B cell (primary cell): ENCODE results near the gene PDZD2. TPM values are rescaled to one million over a fixed set of nuclear protein-coding genes. Genes with fewer than 3 reads are reported as not detected.

ENCODE experiments used
- ATAC-seq: fragments of 200-7000 bp; cut with Tn5 transposase; one replicate; pipeline ENCODE4 v1.10.0; 2021; ENCODE audit warnings: low read depth, mild to moderate bottlenecking, moderate number of reproducible peaks, moderate library complexity
- CTCF ChIA-PET: fragments of 350-600 bp; sonication (Branson Sonifier 250); formaldehyde crosslinking; loops from one replicate; lab custom pipeline; 2021; ENCODE audit warnings: antibody characterized with exemption, inconsistent platforms; lab: Charles Lee
- POLR2A ChIA-PET: fragments of 350-600 bp; sonication (Branson Sonifier 250); formaldehyde crosslinking; loops from one replicate; lab custom pipeline; 2021; ENCODE audit warnings: antibody characterized with exemption; lab: Charles Lee
- DNase-seq: peaks from one replicate; pipeline ENCODE4 v3.0.0; 2013
- H2AFZ ChIP-seq: 2 replicates; pipeline ENCODE4 v1.6.1; 2012; ENCODE audit warnings: mild to moderate bottlenecking, low read depth, low read length; ENCODE audit not compliant: insufficient read depth, poor library complexity, severe bottlenecking
- H3K27ac ChIP-seq, 2 donors: 1 replicate in 1 of 2; 2 replicates in 1 of 2; pipeline ENCODE4 v1.5.1; 2012 to 2013; ENCODE audit warnings: low read length in 2 of 2, mild to moderate bottlenecking in 2 of 2, moderate library complexity in 1 of 2
- H3K27me3 ChIP-seq, 4 experiments: fragments of 200-600 bp in 1 of 4; sonication (generic) in 1 of 4; replicated peaks in 1 of 4; 1 replicate in 2 of 4; 2 replicates in 2 of 4; pipeline versions ENCODE4 v1.6.1 to v1.7.0; 2013 to 2016; ENCODE audit warnings: low read length in 3 of 4, mild to moderate bottlenecking in 2 of 4, mixed read lengths in 1 of 4, moderate library complexity in 1 of 4; ENCODE audit not compliant: insufficient read depth in 4 of 4, control insufficient read depth in 3 of 4; ENCODE audit errors: control extremely low read depth in 1 of 4
- H3K36me3 ChIP-seq, 2 experiments: replicated peaks in 1 of 2; 1 replicate in 1 of 2; 2 replicates in 1 of 2; pipeline versions ENCODE4 v1.6.1 to v1.7.1; 2013; ENCODE audit warnings: low read length in 1 of 2; ENCODE audit not compliant: insufficient read depth in 2 of 2, control insufficient read depth in 1 of 2; ENCODE audit errors: control extremely low read depth in 1 of 2, extremely low read depth in 1 of 2
- H3K4me1 ChIP-seq, 2 donors: fragments of 200-600 bp in 1 of 2; sonication (generic) in 1 of 2; 1 replicate in 1 of 2; 2 replicates in 1 of 2; pipeline versions ENCODE4 v1.5.1 to v1.6.1; 2013 to 2017; ENCODE audit warnings: low read length in 2 of 2; ENCODE audit not compliant: control insufficient read depth in 2 of 2, insufficient read depth in 2 of 2
- H3K4me2 ChIP-seq: replicated peaks from 2 replicates; pipeline ENCODE3; 2012; ENCODE audit warnings: mild to moderate bottlenecking, low read depth, low read length; ENCODE audit not compliant: poor library complexity, severe bottlenecking
- H3K4me3 ChIP-seq, 5 experiments: fragments of 200-600 bp in 1 of 5; sonication (generic) in 1 of 5; 1 replicate in 3 of 5; 2 replicates in 2 of 5; pipeline versions ENCODE4 v1.5.1 to v1.7.0; 2011 to 2016; ENCODE audit warnings: low read length in 4 of 5, mild to moderate bottlenecking in 4 of 5, low read depth in 2 of 5, control low read depth in 1 of 5, moderate library complexity in 1 of 5; ENCODE audit not compliant: insufficient read depth in 1 of 5; ENCODE audit errors: control extremely low read depth in 1 of 5, extremely low read depth in 1 of 5
- H3K79me2 ChIP-seq: fragments of 200-600 bp; sonication (generic); one replicate; pipeline ENCODE4 v1.6.0; 2016; ENCODE audit warnings: low read length; ENCODE audit not compliant: control insufficient read depth, insufficient read depth
- H3K9ac ChIP-seq: fragments of 200-600 bp; sonication (generic); 2 replicates; pipeline ENCODE4 v1.6.1; 2017; ENCODE audit warnings: mild to moderate bottlenecking, low read length, moderate library complexity
- H3K9me3 ChIP-seq, 3 donors: one replicate each; pipeline versions ENCODE4 v1.6.1 to v1.7.1; 2013; ENCODE audit warnings: low read length in 2 of 3; ENCODE audit not compliant: control insufficient read depth in 2 of 3, insufficient read depth in 1 of 3; ENCODE audit errors: control extremely low read depth in 1 of 3
- H4K20me1 ChIP-seq: 2 replicates; pipeline ENCODE4 v1.6.0; 2012; ENCODE audit warnings: mild to moderate bottlenecking, low read length; ENCODE audit not compliant: insufficient read depth, control insufficient read depth, poor library complexity, severe bottlenecking
- H3K27ac Mint-ChIP-seq: one replicate; pipeline ENCODE4 v1.8.0; 2021; ENCODE audit warnings: mixed read lengths
- H3K27me3 Mint-ChIP-seq: one replicate; pipeline ENCODE4 v1.8.0; 2021; ENCODE audit warnings: mixed read lengths
- H3K4me1 Mint-ChIP-seq: one replicate; pipeline ENCODE4 v1.8.0; 2021; ENCODE audit warnings: mixed read lengths
- H3K4me3 Mint-ChIP-seq: one replicate; pipeline ENCODE4 v1.8.0; 2021; ENCODE audit warnings: mixed read lengths
- H3K9me3 Mint-ChIP-seq: one replicate; pipeline ENCODE4 v1.8.0; 2022; ENCODE audit warnings: mixed read lengths; ENCODE audit not compliant: insufficient read depth
- CTCF ChIP-seq: fragments of 200-600 bp; IDR thresholded peaks from one replicate; pipeline ENCODE4 v1.8.0; 2022; ENCODE audit warnings: antibody characterized with exemption, mild to moderate bottlenecking
- EZH2 ChIP-seq: IDR thresholded peaks from 2 replicates; pipeline ENCODE4 v1.6.1; 2012; ENCODE audit warnings: borderline replicate concordance, low read depth, mild to moderate bottlenecking, moderate library complexity, low read length; ENCODE audit not compliant: insufficient read depth, poor library complexity, severe bottlenecking
- WGBS: methylation state at CpG from one replicate; pipeline ENCODE4 v1.1.5; 2013; ENCODE audit warnings: missing lambda C conversion rate; ENCODE audit not compliant: insufficient coverage; 5-methylcytosine and 5-hydroxymethylcytosine counted together
- intact Hi-C: fragments of 100-400 bp; cut with micrococcal nuclease; formaldehyde crosslinking; loops from one replicate; pipeline ENCODE4 v1.10.0; 2022
- polyA plus RNA-seq: library from polyadenylated mRNA; depleted of rRNA; stranded (reverse); fragments of >200 nt; gene quantifications from 2 replicates; pipeline ENCODE4 v1.2.3, GENCODE V29; 2012
- total RNA-seq, 2 donors: library from RNA; stranded (reverse); fragments of 120-200 nt in 1 of 2; gene quantifications; 1 replicate in 1 of 2; 2 replicates in 1 of 2; pipeline versions ENCODE4 v1.2.3 to v1.2.4, GENCODE V29; 2013 to 2022

PDZD2 gene
- total and polyA plus RNA-seq, 2 donors (not counting 1 experiment from before 2014, with no cell fraction given) = not detected

DNA sequence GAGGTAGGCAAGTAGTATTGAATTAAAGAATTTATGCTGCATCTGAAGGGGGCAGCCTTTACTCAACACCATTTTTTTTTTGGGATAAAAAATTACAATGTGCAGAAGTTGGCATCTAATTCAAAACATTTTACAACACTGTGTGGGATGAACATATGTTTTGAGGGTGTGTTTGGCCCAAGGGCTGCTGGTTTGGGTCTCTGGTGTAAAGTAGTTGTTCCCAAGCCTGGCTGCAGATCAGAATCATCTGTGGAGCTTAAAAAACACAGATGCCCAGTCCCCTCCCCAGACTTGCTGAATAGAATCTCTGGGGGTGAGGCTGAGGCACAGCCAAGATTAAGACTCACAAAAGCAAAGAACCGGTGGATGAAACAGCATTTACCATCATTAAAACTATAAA is 33.0 kb upstream of the PDZD2 start:
- Histone ChIP-seq H3K27me3 (no peaks in the 10 kb centered on the region), H3K4me1 (no peaks in the 10 kb centered on the region), H4K20me1 (no peaks in the 10 kb centered on the region), H3K79me2 (no peaks in the 10 kb centered on the region), H3K9me3 (no peaks in the 10 kb centered on the region), H2AFZ (no peak overlapping the region), H3K4me2 (no peak overlapping the region), H3K27ac (no peak overlapping the region), H3K36me3 (no peaks in the 10 kb centered on the region), H3K9ac (no peak overlapping the region), H3K4me3 (no peak overlapping the region)
- H3K4me3 Mint-ChIP-seq = no peak overlapping the region
- no CpG with 5 or more reads among the region's 1 CpG for WGBS
- TF ChIP-seq EZH2 (no peak), CTCF (no peak)
- no peaks in the 10 kb centered on the region for H3K4me1 Mint-ChIP-seq
- peaks cover 9% of the 10 kb centered on the region for H3K27me3 Mint-ChIP-seq
- intact Hi-C loops = no loop called here
- ATAC-seq (no peak), DNase-seq (no peak)
- ChIA-PET CTCF (no interaction called here), POLR2A (no interaction called here)
- no peak overlapping the region for H3K27ac Mint-ChIP-seq
- H3K9me3 Mint-ChIP-seq = no peaks in the 10 kb centered on the region

GRCh38 chr5:31607546-31607945 is 31.4 kb upstream of the PDZD2 start:
- no CpG with 5 or more reads among the region's 2 CpGs for WGBS
- no peaks in the 10 kb centered on the region for H3K79me2 ChIP-seq
- no peak overlapping the region for H2AFZ ChIP-seq
- intact Hi-C loops = no loop called here
- H3K9ac ChIP-seq = no peak overlapping the region
- no peaks in the 10 kb centered on the region for H3K27me3 ChIP-seq
- no peak overlapping the region for H3K27ac ChIP-seq
- no peaks in the 10 kb centered on the region for H3K9me3 Mint-ChIP-seq
- TF ChIP-seq EZH2 (no peak), CTCF (no peak)
- H3K36me3 ChIP-seq = no peaks in the 10 kb centered on the region
- H3K27me3 Mint-ChIP-seq = no peaks in the 10 kb centered on the region
- no peaks in the 10 kb centered on the region for H3K4me1 Mint-ChIP-seq
- no peak overlapping the region for H3K4me3 ChIP-seq
- no peak overlapping the region for H3K27ac Mint-ChIP-seq
- DNase-seq (no peak), ATAC-seq (no peak)
- H3K4me2 ChIP-seq = no peak overlapping the region
- H4K20me1 ChIP-seq = no peaks in the 10 kb centered on the region
- H3K9me3 ChIP-seq = no peaks in the 10 kb centered on the region
- ChIA-PET POLR2A (no interaction called here), CTCF (no interaction called here)
- H3K4me1 ChIP-seq = no peaks in the 10 kb centered on the region
- H3K4me3 Mint-ChIP-seq = no peak overlapping the region
